WTC11 (cell line): ENCODE results near the gene CFAP299.

Experiments
- ETV6 ChIP-seq: sonication (generic); formaldehyde crosslinking; IDR thresholded peaks from 2 replicates; pipeline ENCODE4 v1.8.1; 2022; ENCODE audit warnings: mild to moderate bottlenecking, missing genetic modification reagents
- GABPB1 ChIP-seq: sonication (generic); formaldehyde crosslinking; IDR thresholded peaks from 2 replicates; pipeline ENCODE4 v1.8.1; 2023; ENCODE audit warnings: mild to moderate bottlenecking, missing genetic modification reagents
- MAX ChIP-seq: sonication (generic); formaldehyde crosslinking; IDR thresholded peaks from 2 replicates; pipeline ENCODE4 v1.8.0; 2022; ENCODE audit warnings: mild to moderate bottlenecking, missing genetic modification reagents
- SMAD3 ChIP-seq: sonication (generic); formaldehyde crosslinking; IDR thresholded peaks from 2 replicates; pipeline ENCODE4 v1.8.0; 2022; ENCODE audit warnings: missing genetic modification reagents, mild to moderate bottlenecking, borderline replicate concordance
- TEAD1 ChIP-seq: sonication (generic); formaldehyde crosslinking; IDR thresholded peaks from 2 replicates; pipeline ENCODE4 v1.8.0; 2022; ENCODE audit warnings: mild to moderate bottlenecking, missing genetic modification reagents
- USF2 ChIP-seq: sonication (generic); formaldehyde crosslinking; IDR thresholded peaks from 2 replicates; pipeline ENCODE4 v1.8.1; 2023; ENCODE audit warnings: mild to moderate bottlenecking, missing genetic modification reagents, moderate library complexity
- TF ChIP-seq, protein P1 (sequence below): fragments of 200-600 bp; IDR thresholded peaks from 2 replicates; pipeline ENCODE4 v1.8.0; 2022; ENCODE audit warnings: antibody characterized with exemption
- TF ChIP-seq, protein P2 (sequence below): sonication (generic); formaldehyde crosslinking; IDR thresholded peaks from 2 replicates; pipeline ENCODE4 v1.8.0; 2023; ENCODE audit warnings: mild to moderate bottlenecking, missing genetic modification reagents
- TF ChIP-seq, protein P3 (sequence below): sonication (generic); formaldehyde crosslinking; conservative IDR thresholded peaks from 2 replicates; pipeline ENCODE4 v1.8.1; 2023; ENCODE audit warnings: mild to moderate bottlenecking, low read depth, missing genetic modification reagents, moderate library complexity
- TF ChIP-seq, protein P4 (sequence below): sonication (generic); formaldehyde crosslinking; IDR thresholded peaks from 2 replicates; pipeline ENCODE4 v1.8.0; 2023; ENCODE audit warnings: missing genetic modification reagents, mild to moderate bottlenecking, borderline replicate concordance

- TF ChIP-seq, protein P1, sequence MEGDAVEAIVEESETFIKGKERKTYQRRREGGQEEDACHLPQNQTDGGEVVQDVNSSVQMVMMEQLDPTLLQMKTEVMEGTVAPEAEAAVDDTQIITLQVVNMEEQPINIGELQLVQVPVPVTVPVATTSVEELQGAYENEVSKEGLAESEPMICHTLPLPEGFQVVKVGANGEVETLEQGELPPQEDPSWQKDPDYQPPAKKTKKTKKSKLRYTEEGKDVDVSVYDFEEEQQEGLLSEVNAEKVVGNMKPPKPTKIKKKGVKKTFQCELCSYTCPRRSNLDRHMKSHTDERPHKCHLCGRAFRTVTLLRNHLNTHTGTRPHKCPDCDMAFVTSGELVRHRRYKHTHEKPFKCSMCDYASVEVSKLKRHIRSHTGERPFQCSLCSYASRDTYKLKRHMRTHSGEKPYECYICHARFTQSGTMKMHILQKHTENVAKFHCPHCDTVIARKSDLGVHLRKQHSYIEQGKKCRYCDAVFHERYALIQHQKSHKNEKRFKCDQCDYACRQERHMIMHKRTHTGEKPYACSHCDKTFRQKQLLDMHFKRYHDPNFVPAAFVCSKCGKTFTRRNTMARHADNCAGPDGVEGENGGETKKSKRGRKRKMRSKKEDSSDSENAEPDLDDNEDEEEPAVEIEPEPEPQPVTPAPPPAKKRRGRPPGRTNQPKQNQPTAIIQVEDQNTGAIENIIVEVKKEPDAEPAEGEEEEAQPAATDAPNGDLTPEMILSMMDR, result no peak
- TF ChIP-seq, protein P2, sequence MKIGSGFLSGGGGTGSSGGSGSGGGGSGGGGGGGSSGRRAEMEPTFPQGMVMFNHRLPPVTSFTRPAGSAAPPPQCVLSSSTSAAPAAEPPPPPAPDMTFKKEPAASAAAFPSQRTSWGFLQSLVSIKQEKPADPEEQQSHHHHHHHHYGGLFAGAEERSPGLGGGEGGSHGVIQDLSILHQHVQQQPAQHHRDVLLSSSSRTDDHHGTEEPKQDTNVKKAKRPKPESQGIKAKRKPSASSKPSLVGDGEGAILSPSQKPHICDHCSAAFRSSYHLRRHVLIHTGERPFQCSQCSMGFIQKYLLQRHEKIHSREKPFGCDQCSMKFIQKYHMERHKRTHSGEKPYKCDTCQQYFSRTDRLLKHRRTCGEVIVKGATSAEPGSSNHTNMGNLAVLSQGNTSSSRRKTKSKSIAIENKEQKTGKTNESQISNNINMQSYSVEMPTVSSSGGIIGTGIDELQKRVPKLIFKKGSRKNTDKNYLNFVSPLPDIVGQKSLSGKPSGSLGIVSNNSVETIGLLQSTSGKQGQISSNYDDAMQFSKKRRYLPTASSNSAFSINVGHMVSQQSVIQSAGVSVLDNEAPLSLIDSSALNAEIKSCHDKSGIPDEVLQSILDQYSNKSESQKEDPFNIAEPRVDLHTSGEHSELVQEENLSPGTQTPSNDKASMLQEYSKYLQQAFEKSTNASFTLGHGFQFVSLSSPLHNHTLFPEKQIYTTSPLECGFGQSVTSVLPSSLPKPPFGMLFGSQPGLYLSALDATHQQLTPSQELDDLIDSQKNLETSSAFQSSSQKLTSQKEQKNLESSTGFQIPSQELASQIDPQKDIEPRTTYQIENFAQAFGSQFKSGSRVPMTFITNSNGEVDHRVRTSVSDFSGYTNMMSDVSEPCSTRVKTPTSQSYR, result no peak
- TF ChIP-seq SMAD3 (CRISPR knock-in tag), result no peak
- no peak for TF ChIP-seq TEAD1 (CRISPR knock-in tag)
- no peak for TF ChIP-seq ETV6 (CRISPR knock-in tag)
- TF ChIP-seq, protein P3, sequence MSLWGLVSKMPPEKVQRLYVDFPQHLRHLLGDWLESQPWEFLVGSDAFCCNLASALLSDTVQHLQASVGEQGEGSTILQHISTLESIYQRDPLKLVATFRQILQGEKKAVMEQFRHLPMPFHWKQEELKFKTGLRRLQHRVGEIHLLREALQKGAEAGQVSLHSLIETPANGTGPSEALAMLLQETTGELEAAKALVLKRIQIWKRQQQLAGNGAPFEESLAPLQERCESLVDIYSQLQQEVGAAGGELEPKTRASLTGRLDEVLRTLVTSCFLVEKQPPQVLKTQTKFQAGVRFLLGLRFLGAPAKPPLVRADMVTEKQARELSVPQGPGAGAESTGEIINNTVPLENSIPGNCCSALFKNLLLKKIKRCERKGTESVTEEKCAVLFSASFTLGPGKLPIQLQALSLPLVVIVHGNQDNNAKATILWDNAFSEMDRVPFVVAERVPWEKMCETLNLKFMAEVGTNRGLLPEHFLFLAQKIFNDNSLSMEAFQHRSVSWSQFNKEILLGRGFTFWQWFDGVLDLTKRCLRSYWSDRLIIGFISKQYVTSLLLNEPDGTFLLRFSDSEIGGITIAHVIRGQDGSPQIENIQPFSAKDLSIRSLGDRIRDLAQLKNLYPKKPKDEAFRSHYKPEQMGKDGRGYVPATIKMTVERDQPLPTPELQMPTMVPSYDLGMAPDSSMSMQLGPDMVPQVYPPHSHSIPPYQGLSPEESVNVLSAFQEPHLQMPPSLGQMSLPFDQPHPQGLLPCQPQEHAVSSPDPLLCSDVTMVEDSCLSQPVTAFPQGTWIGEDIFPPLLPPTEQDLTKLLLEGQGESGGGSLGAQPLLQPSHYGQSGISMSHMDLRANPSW (CRISPR knock-in tag), result no peak
- TF ChIP-seq MAX (CRISPR knock-in tag), result no peak
- TF ChIP-seq USF2 (CRISPR knock-in tag), result no peak
- TF ChIP-seq, protein P4, sequence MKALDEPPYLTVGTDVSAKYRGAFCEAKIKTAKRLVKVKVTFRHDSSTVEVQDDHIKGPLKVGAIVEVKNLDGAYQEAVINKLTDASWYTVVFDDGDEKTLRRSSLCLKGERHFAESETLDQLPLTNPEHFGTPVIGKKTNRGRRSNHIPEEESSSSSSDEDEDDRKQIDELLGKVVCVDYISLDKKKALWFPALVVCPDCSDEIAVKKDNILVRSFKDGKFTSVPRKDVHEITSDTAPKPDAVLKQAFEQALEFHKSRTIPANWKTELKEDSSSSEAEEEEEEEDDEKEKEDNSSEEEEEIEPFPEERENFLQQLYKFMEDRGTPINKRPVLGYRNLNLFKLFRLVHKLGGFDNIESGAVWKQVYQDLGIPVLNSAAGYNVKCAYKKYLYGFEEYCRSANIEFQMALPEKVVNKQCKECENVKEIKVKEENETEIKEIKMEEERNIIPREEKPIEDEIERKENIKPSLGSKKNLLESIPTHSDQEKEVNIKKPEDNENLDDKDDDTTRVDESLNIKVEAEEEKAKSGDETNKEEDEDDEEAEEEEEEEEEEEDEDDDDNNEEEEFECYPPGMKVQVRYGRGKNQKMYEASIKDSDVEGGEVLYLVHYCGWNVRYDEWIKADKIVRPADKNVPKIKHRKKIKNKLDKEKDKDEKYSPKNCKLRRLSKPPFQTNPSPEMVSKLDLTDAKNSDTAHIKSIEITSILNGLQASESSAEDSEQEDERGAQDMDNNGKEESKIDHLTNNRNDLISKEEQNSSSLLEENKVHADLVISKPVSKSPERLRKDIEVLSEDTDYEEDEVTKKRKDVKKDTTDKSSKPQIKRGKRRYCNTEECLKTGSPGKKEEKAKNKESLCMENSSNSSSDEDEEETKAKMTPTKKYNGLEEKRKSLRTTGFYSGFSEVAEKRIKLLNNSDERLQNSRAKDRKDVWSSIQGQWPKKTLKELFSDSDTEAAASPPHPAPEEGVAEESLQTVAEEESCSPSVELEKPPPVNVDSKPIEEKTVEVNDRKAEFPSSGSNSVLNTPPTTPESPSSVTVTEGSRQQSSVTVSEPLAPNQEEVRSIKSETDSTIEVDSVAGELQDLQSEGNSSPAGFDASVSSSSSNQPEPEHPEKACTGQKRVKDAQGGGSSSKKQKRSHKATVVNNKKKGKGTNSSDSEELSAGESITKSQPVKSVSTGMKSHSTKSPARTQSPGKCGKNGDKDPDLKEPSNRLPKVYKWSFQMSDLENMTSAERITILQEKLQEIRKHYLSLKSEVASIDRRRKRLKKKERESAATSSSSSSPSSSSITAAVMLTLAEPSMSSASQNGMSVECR, result no peak
- no peak for TF ChIP-seq GABPB1 (CRISPR knock-in tag)
Observed at GRCh38 chr4:80409809-80410208, 74.3 kb downstream of the CFAP299 start.
